Measurements from ENCODE around the gene RAD51B. TPM values are rescaled to one million over a fixed set of nuclear protein-coding genes. Genes with fewer than 3 reads are reported as not detected.

Gene RAD51B
- total RNA-seq, 2 donors from 2014 or later: 9.3 to 12.1 TPM

- ATAC-seq (ENCODE audit: insufficient number of reproducible peaks, low FRiP score, low read depth): no peak
- no peak for TF ChIP-seq CTCF (IDR thresholded peaks at IDR 0.05)
- DNase-seq (ENCODE audit: low spot score): no peak
- no peaks in the 10 kb centered on the region for H3K36me3 ChIP-seq
- no peaks in the 10 kb centered on the region for H3K9me3 ChIP-seq
- no peaks in the 10 kb centered on the region for H3K27me3 ChIP-seq (replicated peaks; ENCODE audit: insufficient read depth)
- H3K4me1 ChIP-seq (ENCODE audit: control insufficient read depth in 1 of 2, low read depth in 2 of 2): peaks cover 5 to 14% of the 10 kb centered on the region in 2 donors
- H3K27ac ChIP-seq: no peak overlapping the region
- no peak overlapping the region for H3K4me3 ChIP-seq
Observed at GRCh38 chr14:68538639-68539038, 719.1 kb downstream of the RAD51B start.

GRCh38 chr14:68539241-68539737 lies 719.7 kb downstream of the RAD51B start:
- no peak overlapping the region for H3K27ac ChIP-seq

GRCh38 chr14:68539789-68540188 lies 720.2 kb downstream of the RAD51B start:
- DNase-seq (ENCODE audit: low spot score) (no peak), ATAC-seq (ENCODE audit: insufficient number of reproducible peaks, low FRiP score, low read depth) (no peak)
- no peak overlapping the region for H3K4me3 ChIP-seq
- TF ChIP-seq CTCF (IDR thresholded peaks at IDR 0.05): no peak
- no peaks in the 10 kb centered on the region for H3K36me3 ChIP-seq
- H3K27ac ChIP-seq: no peak overlapping the region
- H3K9me3 ChIP-seq: no peaks in the 10 kb centered on the region
- no peaks in the 10 kb centered on the region for H3K27me3 ChIP-seq (replicated peaks; ENCODE audit: insufficient read depth)
- peaks cover 12 to 22% of the 10 kb centered on the region in 2 donors for H3K4me1 ChIP-seq (ENCODE audit: control insufficient read depth in 1 of 2, low read depth in 2 of 2)

More at GRCh38 chr14:68539241-68539737, 719.7 kb downstream of the RAD51B start:
- Histone ChIP-seq H3K27me3 (replicated peaks; ENCODE audit: insufficient read depth) (no peaks in the 10 kb centered on the region), H3K36me3 (no peaks in the 10 kb centered on the region), H3K4me1 (ENCODE audit: control insufficient read depth in 1 of 2, low read depth in 2 of 2) (peaks cover 8 to 18% of the 10 kb centered on the region in 2 donors), H3K9me3 (no peaks in the 10 kb centered on the region), H3K4me3 (no peak overlapping the region)
- no peak for TF ChIP-seq CTCF (IDR thresholded peaks at IDR 0.05)
- ATAC-seq (ENCODE audit: insufficient number of reproducible peaks, low FRiP score, low read depth) (no peak), DNase-seq (ENCODE audit: low spot score) (no peak)

- Histone ChIP-seq H3K4me3 (no peak overlapping the region), H3K4me1 (ENCODE audit: control insufficient read depth in 1 of 2, low read depth in 2 of 2) (peaks cover 21 to 37% of the 10 kb centered on the region in 2 donors), H3K9me3 (no peaks in the 10 kb centered on the region), H3K36me3 (no peaks in the 10 kb centered on the region), H3K27ac (no peak overlapping the region), H3K27me3 (replicated peaks; ENCODE audit: insufficient read depth) (no peaks in the 10 kb centered on the region)
- ATAC-seq (ENCODE audit: insufficient number of reproducible peaks, low FRiP score, low read depth) (no peak), DNase-seq (ENCODE audit: low spot score) (no peak)
- TF ChIP-seq CTCF (IDR thresholded peaks at IDR 0.05): no peak
Observed at GRCh38 chr14:68541178-68541896, 721.8 kb downstream of the RAD51B start.

- ATAC-seq (ENCODE audit: insufficient number of reproducible peaks, low FRiP score, low read depth) (no peak), DNase-seq (ENCODE audit: low spot score) (no peak)
- H3K4me3 ChIP-seq: no peak overlapping the region
- H3K4me1 ChIP-seq (ENCODE audit: control insufficient read depth in 1 of 2, low read depth in 2 of 2): peaks cover 31 to 47% of the 10 kb centered on the region in 2 donors
- no peak for TF ChIP-seq CTCF (IDR thresholded peaks at IDR 0.05)
- no peaks in the 10 kb centered on the region for H3K9me3 ChIP-seq
- no peaks in the 10 kb centered on the region for H3K27me3 ChIP-seq (replicated peaks; ENCODE audit: insufficient read depth)
- H3K27ac ChIP-seq: no peak overlapping the region
- H3K36me3 ChIP-seq: no peaks in the 10 kb centered on the region
Observed at GRCh38 chr14:68542346-68542745, 722.8 kb downstream of the RAD51B start.

Measured in thoracic aorta (tissue), 2 donors.